ENCODE measurements around the gene LRRC26.

Gene LRRC26

GRCh38 chr9:137173796-137174664 lies 4.2 kb upstream of the LRRC26 start:
- CTCF ChIA-PET: interaction anchor here (5.0 kb wide), 1 partner anchor 15 kb away, joined by 33 read pairs; the partner anchor contains the start of genes ANAPC2 and SSNA1
- Histone ChIP-seq H3K9me3 (ENCODE audit: control extremely low read depth in 1 of 5, control insufficient read depth in 4 of 5, insufficient read depth in 2 of 5, low read depth in 1 of 5, low read length in 4 of 5) (no peaks in the 10 kb centered on the region), H3K4me3 (ENCODE audit: control insufficient read depth in 1 of 7, extremely low read depth in 1 of 7, insufficient read depth in 4 of 7, low read depth in 2 of 7, low read length in 6 of 7) (no peak overlapping the region), H3K36me3 (ENCODE audit: control insufficient read depth in 4 of 4, insufficient read depth in 4 of 4, low read length in 3 of 4) (peaks cover 0 to 13% (median 5%) of the 10 kb centered on the region in 4 experiments), H3K4me1 (ENCODE audit: control extremely low read depth in 1 of 4, control insufficient read depth in 4 of 4, insufficient read depth in 4 of 4, low read length in 3 of 4) (peaks cover 0 to 57% (median 39%) of the 10 kb centered on the region in 4 experiments), H3K27me3 (replicated peaks in 2 of 5; ENCODE audit: control insufficient read depth in 4 of 5, insufficient read depth in 5 of 5, low read length in 4 of 5) (peaks cover 0 to 17% (median 6%) of the 10 kb centered on the region in 5 experiments), H3K27ac (ENCODE audit: insufficient read depth in 1 of 2, low read depth in 1 of 2, low read length in 2 of 2, poor library complexity in 1 of 2, severe bottlenecking in 2 of 2) (no peak overlapping the region)
- 93% methylated on average over 42 of the region's 45 CpGs for WGBS (ENCODE audit: insufficient coverage)
- POLR2A ChIA-PET: interaction anchor here (0.6 kb wide), 1 partner anchor 78 kb away, joined by 3 read pairs; no protein-coding TSS in a partner anchor
- DNase-seq: peak in 1 of 3 donors; percentile 16

- no peak overlapping the region for H3K27ac ChIP-seq (ENCODE audit: insufficient read depth in 1 of 2, low read depth in 1 of 2, low read length in 2 of 2, poor library complexity in 1 of 2, severe bottlenecking in 2 of 2)
- POLR2A ChIA-PET: interaction anchor here (0.9 to 1.0 kb wide), 2 partner anchors 16 to 46 kb away, joined by 3 to 4 read pairs; partner anchors contain the start of gene SSNA1
- peaks cover 0 to 5% (median under 1%) of the 10 kb centered on the region in 4 experiments for H3K36me3 ChIP-seq (ENCODE audit: control insufficient read depth in 4 of 4, insufficient read depth in 4 of 4, low read length in 3 of 4)
- peak overlapping the region in 3 of 7 experiments; percentile 12 to 40 (median 28) for H3K4me3 ChIP-seq (ENCODE audit: control insufficient read depth in 1 of 7, extremely low read depth in 1 of 7, insufficient read depth in 4 of 7, low read depth in 2 of 7, low read length in 6 of 7)
- WGBS (ENCODE audit: insufficient coverage): 55% methylated on average over 19 of the region's 21 CpGs
- DNase-seq: peak in 2 of 3 donors; percentile 56 to 68
- no peaks in the 10 kb centered on the region for H3K9me3 ChIP-seq (ENCODE audit: control extremely low read depth in 1 of 5, control insufficient read depth in 4 of 5, insufficient read depth in 2 of 5, low read depth in 1 of 5, low read length in 4 of 5)
- CTCF ChIA-PET: interaction anchor here (1.1 to 2.6 kb wide), 3 partner anchors 10 to 66 kb away, joined by 3 to 8 read pairs (median 3); no protein-coding TSS in a partner anchor
- peaks cover 0 to 66% (median 45%) of the 10 kb centered on the region in 4 experiments for H3K4me1 ChIP-seq (ENCODE audit: control extremely low read depth in 1 of 4, control insufficient read depth in 4 of 4, insufficient read depth in 4 of 4, low read length in 3 of 4)
- H3K27me3 ChIP-seq (replicated peaks in 2 of 5; ENCODE audit: control insufficient read depth in 4 of 5, insufficient read depth in 5 of 5, low read length in 4 of 5): peaks cover 0 to 24% (median 6%) of the 10 kb centered on the region in 5 experiments
These were observed 3.3 kb upstream of the LRRC26 start for GRCh38 chr9:137172901-137173795.

- ChIA-PET CTCF (interaction anchor here (0.8 to 2.6 kb wide), 5 partner anchors 8 to 65 kb away, joined by 3 to 8 read pairs (median 3); partner anchors contain the start of genes RNF224 and SSNA1), POLR2A (interaction anchor here (1.0 kb wide), 1 partner anchor 502 kb away, joined by 3 read pairs; no protein-coding TSS in a partner anchor)
- 91% methylated on average over 16 of the region's 22 CpGs for WGBS (ENCODE audit: insufficient coverage)
- Histone ChIP-seq H3K4me3 (ENCODE audit: control insufficient read depth in 1 of 7, extremely low read depth in 1 of 7, insufficient read depth in 4 of 7, low read depth in 2 of 7, low read length in 6 of 7) (no peak overlapping the region), H3K27ac (ENCODE audit: insufficient read depth in 1 of 2, low read depth in 1 of 2, low read length in 2 of 2, poor library complexity in 1 of 2, severe bottlenecking in 2 of 2) (no peak overlapping the region), H3K9me3 (ENCODE audit: control extremely low read depth in 1 of 5, control insufficient read depth in 4 of 5, insufficient read depth in 2 of 5, low read depth in 1 of 5, low read length in 4 of 5) (no peaks in the 10 kb centered on the region), H3K27me3 (replicated peaks in 2 of 5; ENCODE audit: control insufficient read depth in 4 of 5, insufficient read depth in 5 of 5, low read length in 4 of 5) (peaks cover 0 to 43% (median 9%) of the 10 kb centered on the region in 5 experiments), H3K36me3 (ENCODE audit: control insufficient read depth in 4 of 4, insufficient read depth in 4 of 4, low read length in 3 of 4) (no peaks in the 10 kb centered on the region), H3K4me1 (ENCODE audit: control extremely low read depth in 1 of 4, control insufficient read depth in 4 of 4, insufficient read depth in 4 of 4, low read length in 3 of 4) (peaks cover 0 to 81% (median 54%) of the 10 kb centered on the region in 4 experiments)
- DNase-seq: peak in 1 of 3 donors; percentile 24
These were observed 1.5 kb upstream of the LRRC26 start for GRCh38 chr9:137171149-137171900.

- ChIA-PET CTCF (interaction anchor here (0.8 to 2.6 kb wide), 5 partner anchors 8 to 66 kb away, joined by 3 to 8 read pairs (median 3); partner anchors contain the start of genes RNF224 and SSNA1), POLR2A (interaction anchor here (1.0 kb wide), 1 partner anchor 502 kb away, joined by 3 read pairs; no protein-coding TSS in a partner anchor)
- Histone ChIP-seq H3K27me3 (replicated peaks in 2 of 5; ENCODE audit: control insufficient read depth in 4 of 5, insufficient read depth in 5 of 5, low read length in 4 of 5) (peaks cover 0 to 50% (median 13%) of the 10 kb centered on the region in 5 experiments), H3K36me3 (ENCODE audit: control insufficient read depth in 4 of 4, insufficient read depth in 4 of 4, low read length in 3 of 4) (no peaks in the 10 kb centered on the region), H3K4me3 (ENCODE audit: control insufficient read depth in 1 of 7, extremely low read depth in 1 of 7, insufficient read depth in 4 of 7, low read depth in 2 of 7, low read length in 6 of 7) (peak overlapping the region in 1 of 7 experiments; percentile 75), H3K27ac (ENCODE audit: insufficient read depth in 1 of 2, low read depth in 1 of 2, low read length in 2 of 2, poor library complexity in 1 of 2, severe bottlenecking in 2 of 2) (no peak overlapping the region), H3K4me1 (ENCODE audit: control extremely low read depth in 1 of 4, control insufficient read depth in 4 of 4, insufficient read depth in 4 of 4, low read length in 3 of 4) (peaks cover 0 to 81% (median 54%) of the 10 kb centered on the region in 4 experiments), H3K9me3 (ENCODE audit: control extremely low read depth in 1 of 5, control insufficient read depth in 4 of 5, insufficient read depth in 2 of 5, low read depth in 1 of 5, low read length in 4 of 5) (no peaks in the 10 kb centered on the region)
- peak in 2 of 3 donors; percentile 28 to 41 for DNase-seq
- 63% methylated on average over 9 of the region's 14 CpGs for WGBS (ENCODE audit: insufficient coverage)
These were observed 766 bp upstream of the LRRC26 start for GRCh38 chr9:137170486-137171148.

GRCh38 chr9:137168904-137169856 lies 671 bp downstream of the LRRC26 start:
- H3K36me3 ChIP-seq (ENCODE audit: control insufficient read depth in 4 of 4, insufficient read depth in 4 of 4, low read length in 3 of 4): no peaks in the 10 kb centered on the region
- peak in 2 of 3 donors; percentile 44 to 54 for DNase-seq
- peak overlapping the region; percentile 27 to 75 (median 52) for H3K4me3 ChIP-seq (ENCODE audit: control insufficient read depth in 1 of 7, extremely low read depth in 1 of 7, insufficient read depth in 4 of 7, low read depth in 2 of 7, low read length in 6 of 7)
- ChIA-PET POLR2A (no interaction called here), CTCF (interaction anchor here (1.4 kb wide), 1 partner anchor 55 kb away, joined by 6 read pairs; the partner anchor contains the start of gene CYSRT1)
- H3K4me1 ChIP-seq (ENCODE audit: control extremely low read depth in 1 of 4, control insufficient read depth in 4 of 4, insufficient read depth in 4 of 4, low read length in 3 of 4): peaks cover 0 to 74% (median 51%) of the 10 kb centered on the region in 4 experiments
- WGBS (ENCODE audit: insufficient coverage): under 1% methylated on average over 119 of the region's 124 CpGs
- H3K27me3 ChIP-seq (replicated peaks in 2 of 5; ENCODE audit: control insufficient read depth in 4 of 5, insufficient read depth in 5 of 5, low read length in 4 of 5): peaks cover 0 to 64% (median 13%) of the 10 kb centered on the region in 5 experiments
- H3K9me3 ChIP-seq (ENCODE audit: control extremely low read depth in 1 of 5, control insufficient read depth in 4 of 5, insufficient read depth in 2 of 5, low read depth in 1 of 5, low read length in 4 of 5): no peaks in the 10 kb centered on the region
- no peak overlapping the region for H3K27ac ChIP-seq (ENCODE audit: insufficient read depth in 1 of 2, low read depth in 1 of 2, low read length in 2 of 2, poor library complexity in 1 of 2, severe bottlenecking in 2 of 2)
